GM21360 (cell line): Measurements from ENCODE around the gene P3R3URF.
"Not testable (repeated sequence)": the region's sequence is repeated elsewhere in the genome, so short reads cannot be mapped to it uniquely, and the experiment has no call there.

Experiments
- ATAC-seq: cut with Tn5 transposase; IDR thresholded peaks from one replicate; pipeline ENCODE4 v1.9.1; 2021; ENCODE audit warnings: mild to moderate bottlenecking, moderate library complexity; ENCODE audit not compliant: unreplicated experiment

P3R3URF gene

DNA sequence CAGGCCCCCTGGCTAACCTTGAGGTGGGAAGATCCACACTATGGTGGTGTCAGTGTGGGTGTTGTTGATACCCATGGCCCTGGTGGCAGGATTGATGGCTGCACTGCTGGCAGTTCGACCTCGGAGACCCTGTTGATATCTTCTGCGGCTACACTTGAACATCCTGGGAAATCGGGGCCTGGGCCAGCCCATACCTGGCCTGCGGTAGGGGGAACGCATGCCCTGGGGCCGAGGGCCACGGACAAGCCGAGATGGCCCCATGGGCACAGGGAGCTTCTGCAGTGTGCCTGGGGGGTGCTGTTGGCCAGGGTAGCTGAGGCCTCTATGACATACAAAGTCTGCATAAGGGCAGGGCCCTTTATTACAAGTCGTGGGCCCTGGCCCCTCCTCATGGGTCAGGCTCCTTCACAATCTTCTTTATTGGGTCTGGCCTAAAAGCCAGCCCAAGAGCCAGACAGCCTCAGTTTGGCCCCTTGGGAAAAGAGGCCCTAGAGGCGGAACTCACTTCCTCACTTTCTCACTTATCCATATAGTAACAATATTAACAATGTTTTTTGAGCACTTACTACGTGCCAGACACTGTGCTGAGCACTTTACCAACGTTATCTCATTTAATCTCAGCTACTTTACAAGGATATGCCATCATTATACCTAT, at the start of gene P3R3URF:
TSS of gene P3R3URF (minus strand) at position 278 of the 655 bp plus-strand sequence. CDS start at position 261, 17 bp downstream.
- ATAC-seq: no peak

DNA sequence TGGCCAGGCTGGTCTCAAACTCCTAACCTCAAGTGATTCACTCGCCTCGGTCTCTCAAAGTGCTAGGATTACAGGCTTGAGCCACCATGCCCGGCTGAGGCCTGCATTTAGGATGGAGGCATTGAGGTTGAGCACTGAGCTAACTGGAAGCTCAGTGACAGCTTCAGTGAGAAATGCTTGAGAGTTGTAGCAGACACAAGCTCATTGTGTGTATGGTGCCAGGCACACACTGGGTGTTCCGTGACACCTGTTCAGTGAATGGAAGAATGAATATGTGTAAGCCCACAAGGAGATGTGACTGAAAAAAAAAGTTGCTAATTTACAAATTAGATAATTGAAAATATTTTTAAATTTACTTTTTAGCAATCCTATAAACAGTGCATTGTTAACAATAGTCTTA, 48.7 kb upstream of the P3R3URF start:
- no peak for ATAC-seq

DNA sequence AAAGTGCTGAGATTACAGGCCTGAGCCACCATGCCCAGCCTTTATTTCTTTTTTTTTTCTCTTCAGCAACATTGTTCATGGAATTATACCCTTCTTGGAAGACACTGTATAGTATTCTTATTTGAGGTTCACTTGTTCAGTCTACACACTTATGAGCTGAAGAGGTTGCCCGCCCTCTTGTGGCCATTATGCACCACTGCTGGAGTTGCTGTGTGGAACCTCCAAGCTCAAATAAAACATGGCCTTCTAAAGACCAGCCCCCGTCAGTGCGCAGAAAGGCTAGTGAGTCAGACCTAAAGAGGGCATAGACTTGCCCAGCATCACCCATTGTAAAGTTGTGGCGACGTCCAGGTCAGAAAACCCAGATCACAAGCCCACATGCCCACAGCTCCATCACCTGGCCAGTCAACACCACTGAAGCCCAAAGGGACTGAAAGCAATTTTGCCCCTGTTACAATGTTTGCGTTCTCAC, 47.2 kb upstream of the P3R3URF start:
- ATAC-seq: peak; percentile 48

DNA sequence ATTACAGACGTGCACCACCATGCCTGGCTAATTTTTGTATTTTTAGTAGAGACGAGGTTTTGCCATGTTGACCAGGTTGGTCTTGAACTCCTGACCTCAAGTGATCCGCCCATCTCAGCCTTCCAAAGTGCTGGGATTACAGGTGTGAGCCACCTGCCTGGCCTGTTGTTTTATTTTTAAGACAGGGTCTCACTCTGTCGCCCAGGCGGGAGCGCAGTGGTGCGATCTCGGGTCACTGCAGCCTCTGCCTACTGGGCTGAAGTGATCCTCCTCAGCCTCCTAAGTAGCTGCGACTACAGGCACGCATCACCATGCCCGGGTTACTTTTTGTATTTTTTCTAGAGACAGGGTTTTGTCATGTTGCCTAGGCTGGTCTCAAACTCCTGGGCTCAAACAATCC, 46.8 kb upstream of the P3R3URF start:
- ATAC-seq: not testable (repeated sequence)

DNA sequence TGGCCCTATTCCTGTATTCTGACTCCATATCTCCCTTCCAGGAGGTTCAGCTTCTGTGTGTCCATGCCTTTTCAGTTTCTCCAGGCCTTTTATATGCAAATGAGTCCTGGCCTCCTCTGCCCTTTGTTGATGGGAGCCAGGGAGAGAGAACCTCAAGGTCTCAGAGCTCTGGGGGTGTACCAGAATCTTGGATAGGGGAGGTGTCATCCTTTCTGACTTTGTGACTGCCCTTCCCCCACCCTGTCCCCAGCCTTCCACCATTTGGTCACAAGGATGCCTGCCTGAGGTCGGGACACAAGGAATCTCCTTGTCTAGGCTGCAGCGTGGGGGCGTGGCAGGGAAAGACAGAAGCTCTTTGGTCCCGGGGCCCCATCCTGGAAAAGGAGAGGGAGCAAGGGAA, 45.5 kb upstream of the P3R3URF start:
- ATAC-seq: no peak

DNA sequence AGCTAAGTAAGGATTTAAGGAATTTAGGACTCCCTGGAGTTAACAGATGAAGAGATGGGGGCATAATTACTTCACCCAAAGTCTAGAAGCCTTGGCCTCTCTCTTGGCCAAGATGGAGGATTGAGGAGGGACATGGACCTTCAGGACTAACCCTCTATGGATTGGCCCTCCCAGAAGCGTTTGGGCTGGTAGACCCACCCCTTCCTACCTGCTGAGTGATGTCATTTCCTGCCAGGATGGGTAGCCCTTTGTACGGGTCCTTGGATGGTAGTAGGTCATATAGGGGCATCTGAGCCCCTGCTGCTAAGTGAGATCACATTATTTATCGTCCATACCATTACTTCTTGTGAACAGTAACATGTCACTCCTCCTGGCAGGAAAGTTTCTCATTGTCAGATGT, 44.5 kb upstream of the P3R3URF start:
- no peak for ATAC-seq

DNA sequence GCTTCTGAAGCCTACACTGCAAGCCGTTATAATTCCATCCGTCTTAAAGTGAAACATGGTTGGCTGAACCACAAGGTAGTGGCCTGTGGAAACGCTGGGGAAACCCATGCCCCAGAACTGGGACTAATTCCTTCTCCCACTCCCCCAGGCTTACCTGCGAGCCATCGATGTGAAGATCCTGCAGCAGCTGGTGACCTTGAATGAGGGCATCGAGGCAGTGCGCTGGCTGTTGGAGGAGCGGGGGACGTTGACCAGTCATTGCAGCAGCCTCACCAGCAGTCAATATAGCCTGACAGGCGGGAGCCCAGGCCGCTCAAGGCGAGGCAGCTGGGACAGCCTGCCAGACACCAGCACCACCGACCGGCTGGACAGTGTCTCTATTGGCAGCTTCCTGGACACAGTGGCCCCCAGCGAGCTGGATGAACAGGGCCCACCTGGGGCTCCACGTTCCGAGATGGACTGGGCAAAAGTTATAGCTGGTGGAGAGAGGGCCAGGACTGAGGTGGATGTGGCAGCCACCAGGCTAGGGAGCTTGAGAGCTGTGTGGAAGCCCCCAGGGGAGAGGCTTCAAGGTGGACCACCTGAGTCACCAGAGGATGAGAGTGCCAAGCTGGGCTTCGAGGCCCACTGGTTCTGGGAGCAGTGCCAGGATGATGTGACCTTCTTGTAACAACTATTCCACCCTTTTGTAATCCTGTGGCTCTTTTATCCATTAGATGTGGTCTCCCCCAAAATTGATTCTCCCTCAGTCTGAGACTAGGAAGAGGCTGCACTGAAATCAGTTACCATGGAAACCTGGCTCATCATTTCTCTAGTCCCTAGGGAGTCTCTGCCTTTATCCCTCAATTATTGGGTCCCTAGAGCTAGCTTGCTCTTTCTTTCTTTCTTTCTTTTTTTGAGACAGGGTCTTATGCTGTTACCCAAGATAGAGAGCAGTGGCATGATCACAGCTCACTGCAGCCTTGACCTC, 43.5 kb upstream of the P3R3URF start:
- no peak for ATAC-seq

DNA sequence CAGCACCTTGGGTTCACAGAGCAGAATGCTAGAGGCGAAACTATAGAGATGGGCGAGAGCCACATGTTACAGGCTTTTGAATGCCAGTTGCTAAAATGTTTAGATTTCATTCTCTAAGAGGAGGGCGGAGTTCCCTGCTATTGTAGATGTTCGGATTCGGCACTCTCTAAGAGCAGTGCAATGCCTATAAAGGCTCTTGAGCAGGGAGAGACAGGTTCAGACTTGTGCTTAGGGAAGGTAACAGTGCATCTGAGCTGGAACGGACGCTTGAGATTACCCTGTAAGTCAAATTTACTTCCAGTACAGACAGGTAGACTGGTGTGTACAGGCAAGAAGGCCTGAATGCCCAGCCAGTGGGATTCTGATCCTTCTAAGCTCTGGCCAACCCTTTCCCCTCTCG, 42.2 kb upstream of the P3R3URF start:
- ATAC-seq: no peak

DNA sequence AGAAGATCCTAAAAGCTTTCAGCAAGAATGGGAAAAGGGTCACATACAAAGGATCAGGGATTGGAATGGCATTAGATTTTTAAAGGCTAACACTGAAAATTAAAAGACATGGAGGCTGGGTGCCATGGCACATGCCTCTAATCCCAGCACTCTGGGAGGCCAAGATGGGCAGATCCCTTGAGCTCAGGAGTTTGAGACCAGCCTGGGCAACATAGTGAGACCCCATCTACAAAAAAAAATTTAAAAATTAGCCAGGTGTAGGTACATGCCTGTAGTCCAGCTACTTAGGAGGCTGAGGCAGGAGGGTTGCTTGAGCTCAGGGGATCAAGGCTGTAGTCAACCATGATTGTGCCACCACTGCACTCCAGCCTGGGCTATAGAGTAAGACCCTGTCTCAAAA, 39.2 kb upstream of the P3R3URF start:
- no peak for ATAC-seq

DNA sequence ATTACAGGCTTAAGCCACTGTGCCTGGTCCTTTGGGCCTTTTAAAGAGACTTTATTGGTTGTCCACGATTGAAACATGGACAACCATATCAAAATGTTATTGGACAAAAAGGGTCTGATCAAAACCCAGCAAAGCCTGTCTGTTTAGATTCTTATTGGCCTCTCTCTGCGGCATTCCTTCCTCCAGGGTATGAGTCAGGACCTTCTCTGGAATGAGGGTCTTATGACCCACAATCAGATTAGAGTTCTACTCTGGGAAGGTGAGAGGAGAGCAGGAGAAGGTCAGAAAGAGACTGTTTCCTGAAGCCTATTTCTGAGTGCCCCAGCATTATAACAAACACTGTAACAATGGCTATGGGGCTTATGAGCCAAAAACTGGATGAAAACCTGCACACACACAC, 34.8 kb upstream of the P3R3URF start:
- ATAC-seq: no peak

DNA sequence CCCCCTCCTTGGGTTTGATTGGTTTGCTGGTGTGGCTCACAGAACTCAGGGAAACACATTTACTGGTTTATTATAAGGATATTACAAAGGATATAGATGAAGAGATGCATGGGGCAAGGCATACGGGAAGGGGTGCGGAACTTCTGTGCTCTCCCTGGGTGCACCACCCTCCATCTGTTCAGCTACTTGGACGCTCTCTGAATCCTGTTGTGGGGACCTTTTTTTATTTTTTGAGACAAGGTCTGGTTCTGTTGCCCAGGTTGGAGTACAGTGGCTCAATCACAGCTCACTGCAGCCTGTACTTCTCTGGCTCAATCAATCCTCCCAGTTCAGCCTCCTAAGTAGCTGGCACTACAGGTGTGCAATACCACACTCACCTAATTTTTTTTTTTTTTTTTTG, 34.3 kb upstream of the P3R3URF start:
- ATAC-seq: no peak

DNA sequence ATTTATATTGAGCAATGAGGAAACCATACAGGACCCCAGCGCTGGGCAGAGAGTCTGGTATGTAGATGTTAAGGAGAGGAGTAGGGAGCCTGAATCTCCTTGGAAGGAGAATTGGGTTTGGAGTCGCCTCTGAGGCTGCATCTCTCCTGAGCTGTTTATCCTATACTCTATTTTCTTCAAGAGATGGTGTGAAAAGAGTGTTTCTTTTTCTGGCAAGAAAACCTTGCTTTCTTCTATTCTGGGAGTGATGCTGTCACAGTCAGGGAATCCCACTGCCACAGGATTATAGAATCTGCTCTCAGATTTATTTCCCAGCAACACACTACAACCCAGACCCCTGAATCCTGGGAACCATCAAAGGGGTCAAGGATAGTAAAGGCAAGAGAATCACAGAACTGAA, 30.1 kb upstream of the P3R3URF start:
- no peak for ATAC-seq

DNA sequence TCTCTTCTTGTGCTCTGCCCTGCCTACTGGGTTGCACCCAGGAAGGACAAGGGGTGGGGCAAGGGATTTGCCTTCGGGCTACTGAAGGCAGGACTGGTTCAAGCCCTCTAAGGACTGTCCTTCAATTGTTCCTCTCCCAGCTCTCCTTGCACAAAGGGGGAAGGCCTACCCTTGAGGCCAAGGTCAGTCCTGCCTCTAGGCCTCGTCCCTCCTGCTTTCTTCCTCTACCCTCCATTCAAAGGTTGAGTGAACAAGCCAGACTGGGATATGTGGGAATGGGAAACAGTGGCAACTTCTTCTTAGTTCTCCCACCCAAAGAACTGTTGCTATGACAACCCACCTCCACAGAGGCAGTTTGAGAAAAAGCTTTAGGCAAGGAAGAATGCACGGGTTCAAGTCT, 29.5 kb upstream of the P3R3URF start:
- no peak for ATAC-seq

DNA sequence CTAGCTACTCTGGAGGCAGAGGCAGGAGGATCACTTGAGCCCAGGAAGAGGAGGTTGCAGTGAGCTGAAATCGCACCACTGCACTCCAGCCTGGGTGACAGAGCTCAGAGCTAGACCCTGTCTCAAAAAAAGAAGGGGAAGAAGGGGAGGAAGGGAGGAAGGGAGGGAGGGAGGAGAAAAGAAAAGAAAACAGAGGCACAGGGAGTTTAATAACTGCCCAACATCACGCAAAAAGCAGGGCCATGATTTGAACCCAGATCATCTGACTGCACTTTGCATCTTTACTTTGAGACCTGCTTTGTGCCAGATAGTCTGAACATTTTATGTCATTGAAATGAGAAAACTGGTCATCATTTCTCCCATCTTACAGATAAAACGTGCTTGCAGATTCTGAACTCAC, 28.9 kb upstream of the P3R3URF start:
- no peak for ATAC-seq

DNA sequence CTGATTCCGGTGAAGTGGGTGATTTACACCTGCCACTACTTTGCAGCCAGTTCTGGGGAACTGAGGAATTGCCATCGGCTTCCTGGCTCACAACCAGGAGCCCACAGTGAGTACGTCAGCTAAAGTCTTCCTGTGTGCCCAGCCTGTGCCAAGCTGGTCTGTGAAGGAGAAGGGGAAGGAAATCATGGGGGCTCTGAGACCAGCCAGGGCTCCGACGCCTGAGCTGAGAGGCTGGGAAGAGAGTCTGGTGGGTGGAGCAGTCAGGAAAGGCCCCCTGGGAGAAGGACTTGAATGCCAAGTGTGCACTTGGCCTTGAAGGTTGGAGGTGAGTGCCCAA, 28.1 kb upstream of the P3R3URF start:
- no peak for ATAC-seq

DNA sequence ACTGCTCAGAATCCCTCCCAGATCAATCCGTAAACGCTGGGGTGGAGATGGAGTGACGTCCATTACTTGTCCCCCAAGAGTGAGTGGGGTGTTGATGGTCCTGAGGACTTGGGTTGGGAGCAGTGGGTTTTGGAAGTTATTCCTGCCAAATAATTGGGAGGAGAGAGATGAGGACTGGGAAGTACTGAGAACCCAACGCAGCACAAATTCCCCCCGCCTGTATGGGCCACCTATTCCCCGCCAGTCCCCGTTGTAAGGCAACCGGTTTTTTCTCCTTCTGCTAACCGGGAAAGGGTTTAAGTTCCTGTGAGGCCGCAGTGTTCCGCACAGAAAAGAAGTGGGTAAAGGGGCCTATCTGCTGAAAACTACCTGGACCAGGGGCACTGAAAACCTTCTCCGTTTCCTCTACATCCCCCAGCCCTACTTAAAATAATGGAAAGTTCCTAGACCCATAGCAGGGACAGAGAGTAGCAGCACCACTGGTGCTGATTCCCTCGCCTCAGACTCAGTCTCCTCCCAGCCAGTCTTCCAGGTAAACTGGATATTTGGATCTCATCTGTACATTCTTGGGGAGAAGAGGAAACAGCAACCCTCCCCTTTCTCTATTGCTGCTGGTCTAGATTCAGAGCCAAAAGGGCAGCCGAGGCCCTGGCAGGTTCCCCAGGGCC, 27.6 kb upstream of the P3R3URF start:
- no peak for ATAC-seq

DNA sequence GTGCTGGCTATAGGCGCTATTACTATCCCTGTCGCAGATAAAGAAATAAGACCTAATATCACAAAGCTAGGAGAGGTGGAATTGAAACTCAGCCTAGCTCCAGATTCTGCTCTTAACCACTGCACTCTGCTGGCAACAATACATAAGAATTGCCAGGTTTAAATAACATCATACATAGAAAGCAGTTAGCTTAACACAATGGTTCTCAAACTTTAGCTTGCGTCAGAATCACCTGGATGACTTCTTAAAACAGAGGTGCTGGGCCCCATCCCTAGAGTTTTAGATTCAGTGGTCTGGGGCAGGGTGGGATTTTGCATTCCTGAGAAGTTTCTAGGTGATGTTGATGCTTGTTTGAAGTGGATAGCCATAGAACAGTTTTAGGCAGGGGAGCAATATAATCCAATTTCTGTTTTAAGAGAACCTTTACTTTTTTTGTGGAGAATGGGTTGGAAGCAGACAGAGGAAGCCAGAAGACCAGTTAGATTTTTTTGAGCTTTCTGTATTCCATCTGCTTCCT, 23.0 kb upstream of the P3R3URF start:
- no peak for ATAC-seq

DNA sequence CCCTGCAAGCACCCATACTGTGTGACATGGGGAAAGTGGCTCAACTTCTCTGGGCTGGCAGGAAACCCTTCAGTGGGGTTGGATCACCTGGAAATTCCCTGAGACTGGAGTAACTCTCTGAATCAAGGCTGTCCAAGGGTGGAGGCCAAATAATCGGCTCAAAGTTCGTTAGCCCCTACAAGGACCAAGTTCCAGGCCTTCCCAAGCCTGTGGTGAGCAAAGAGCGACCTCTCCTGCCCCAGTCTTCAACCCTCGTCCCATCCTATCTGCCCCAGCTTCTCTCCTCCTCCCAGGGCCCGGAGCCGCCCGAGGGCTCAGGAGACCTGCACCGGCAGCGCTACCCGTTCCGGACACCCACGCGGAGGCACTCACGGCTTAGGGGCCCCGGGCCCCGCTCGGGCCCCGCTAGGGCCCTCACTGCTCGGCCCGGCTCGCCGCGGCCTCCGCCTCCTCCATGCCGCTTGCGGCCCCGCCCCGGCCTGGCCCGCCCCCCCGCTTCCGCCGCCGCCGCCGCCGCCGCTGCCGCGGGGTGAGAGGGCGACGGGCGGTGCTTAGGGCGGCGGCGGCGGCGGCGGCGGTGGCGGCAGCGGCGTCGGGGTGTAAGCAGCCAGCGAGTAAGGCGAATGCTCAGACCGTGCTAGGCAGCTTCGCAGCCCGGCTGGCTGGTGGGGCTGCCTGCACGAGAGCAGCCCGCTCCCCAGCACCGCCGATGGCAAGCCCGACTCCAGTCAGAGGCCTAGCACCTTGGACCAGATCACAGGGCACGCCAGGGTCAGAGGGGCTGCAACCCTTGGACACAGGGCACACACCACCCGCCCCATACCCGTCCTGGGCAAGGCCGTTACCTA, 21.9 kb upstream of the P3R3URF start, which contains the start of gene POMGNT1:
TSS of gene POMGNT1 (minus strand) at position 471 of the 848 bp plus-strand sequence. CDS start 613 bp downstream, outside the sequence.
- peak; percentile 79 for ATAC-seq

DNA sequence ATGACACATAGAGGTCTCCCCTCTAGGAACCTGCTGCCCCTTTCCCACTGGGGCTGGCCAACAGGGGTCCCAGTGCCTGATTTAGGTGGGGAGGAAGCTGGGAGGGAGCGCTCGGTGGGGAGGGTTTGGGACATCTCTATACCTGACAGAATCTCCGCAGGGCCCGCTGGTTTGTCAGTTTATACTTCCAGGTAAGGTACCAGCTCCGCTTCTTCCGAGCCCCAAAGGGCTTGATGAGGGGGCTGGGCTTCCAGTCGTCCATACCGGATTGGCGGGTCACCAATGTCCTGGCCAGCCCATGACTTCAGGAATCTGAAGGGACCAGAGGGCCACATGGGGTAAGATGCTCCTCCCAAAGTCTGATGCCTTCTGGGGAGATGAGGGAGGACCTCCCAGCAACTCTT, 21.3 kb upstream of the P3R3URF start:
- no peak for ATAC-seq

DNA sequence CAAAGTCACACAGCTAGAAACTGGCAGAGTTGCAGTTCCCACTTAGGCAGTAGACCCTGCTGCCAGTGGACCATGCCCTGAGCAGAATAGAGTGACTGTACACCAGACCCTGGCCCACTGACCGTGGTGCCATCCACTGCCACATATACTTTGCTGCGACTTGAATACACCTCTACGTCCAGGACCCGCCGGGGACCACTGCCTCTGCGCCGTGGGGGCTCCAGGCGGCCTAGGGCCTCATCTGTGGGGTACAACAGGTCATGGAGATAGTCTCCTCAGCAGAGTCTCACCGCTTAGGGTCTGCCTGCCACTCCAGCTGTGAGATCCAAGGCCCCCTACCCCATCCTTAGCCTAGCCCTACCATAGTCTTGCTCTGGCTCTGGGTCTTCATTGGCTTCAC, 20.3 kb upstream of the P3R3URF start:
- no peak for ATAC-seq
